GM20000 (cell line): ENCODE data around the gene RIMS1.

ENCODE experiments used
- DNase-seq: peaks from one replicate; pipeline ENCODE4 v3.0.0; 2012; ENCODE audit warnings: low spot score
- CTCF ChIP-seq: IDR thresholded peaks from 2 replicates; pipeline ENCODE4 v1.5.1; 2012; ENCODE audit warnings: mild to moderate bottlenecking, control low read depth; ENCODE audit errors: extremely low read depth, missing control alignments

The RIMS1 gene

GRCh38 chr6:72282201-72282600 is 395.9 kb downstream of the RIMS1 start:
- no peak for DNase-seq
- TF ChIP-seq CTCF: no peak

GRCh38 chr6:72283571-72283970 is 397.2 kb downstream of the RIMS1 start:
- no peak for DNase-seq
- TF ChIP-seq CTCF: no peak

- no peak for DNase-seq
- no peak for TF ChIP-seq CTCF
Observed at GRCh38 chr6:72286911-72287311, 400.6 kb downstream of the RIMS1 start.

GRCh38 chr6:72287801-72288200 is 401.5 kb downstream of the RIMS1 start:
- no peak for DNase-seq
- TF ChIP-seq CTCF: no peak

GRCh38 chr6:72288592-72288991 is 402.2 kb downstream of the RIMS1 start:
- no peak for TF ChIP-seq CTCF
- DNase-seq: no peak

DNA sequence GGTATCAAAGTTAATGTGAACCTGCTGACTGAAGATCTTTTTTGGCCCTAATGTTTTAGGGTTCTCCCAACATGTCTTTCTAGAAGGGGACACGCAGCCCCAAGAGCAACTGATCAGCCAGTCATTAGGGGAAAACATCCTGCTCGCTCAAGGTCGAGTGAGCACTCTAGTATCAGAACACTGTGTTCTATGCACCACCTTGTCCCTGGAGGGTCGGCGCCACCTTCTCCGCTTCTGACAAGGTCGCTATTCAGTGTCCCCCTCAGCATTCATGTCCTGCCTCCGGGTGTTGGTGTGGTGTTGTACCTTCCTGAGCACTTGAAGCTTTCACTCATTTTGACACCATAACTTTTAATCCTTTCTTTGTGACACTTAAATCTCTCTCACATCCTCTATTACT is 404.3 kb downstream of the RIMS1 start:
- no peak for TF ChIP-seq CTCF
- DNase-seq: no peak

DNA sequence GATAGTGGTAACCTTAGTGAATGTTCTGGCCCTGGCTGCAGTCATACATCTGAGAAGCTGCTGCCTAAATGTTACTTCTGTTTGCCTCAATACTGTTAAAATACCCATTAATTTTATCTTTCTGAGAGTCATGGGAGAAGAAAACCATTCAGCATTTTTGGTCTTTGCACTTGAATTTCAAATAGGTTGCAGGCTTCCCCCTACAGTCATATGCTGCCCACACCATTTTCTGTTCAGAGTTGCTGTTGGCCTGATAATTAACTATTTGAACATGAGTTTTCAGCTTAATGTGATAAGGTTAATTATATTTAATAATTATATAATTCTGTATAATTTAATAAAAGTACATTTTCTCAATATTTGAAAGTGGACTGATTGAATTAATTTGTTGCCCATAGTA is 410.0 kb downstream of the RIMS1 start:
- no peak for TF ChIP-seq CTCF
- no peak for DNase-seq
